K562 (cell line): ENCODE measurements around the gene AREL1. TPM values are rescaled to one million over a fixed set of nuclear protein-coding genes. Genes with fewer than 3 reads are reported as not detected.

ENCODE experiments used
- ATAC-seq: fragments of 200-7000 bp; cut with Tn5 transposase; 3 replicates; pipeline ENCODE4 v1.9.1; 2020; ENCODE audit warnings: moderate library complexity
- BruUV-seq: library from RNA; stranded (reverse); fragments of 400-500 nt; replicated peaks from 2 replicates; lab custom pipeline; 2021; lab: Mats Ljungman, UMichigan
- CTCF ChIA-PET: fragments of 300-600 bp; formaldehyde crosslinking; extraction: SDS; loops from one replicate; lab custom pipeline; 2021; ENCODE audit warnings: low intra/inter-chr PET ratio; lab: Yijun Ruan, JAX
- POLR2A ChIA-PET: fragments of 300-600, 350-650 bp; sonication (Branson Sonifier 250); formaldehyde crosslinking; extraction: SDS; loops from one replicate; lab custom pipeline; 2021; ENCODE audit warnings: antibody characterized with exemption, inconsistent platforms; lab: Yijun Ruan, JAX
- DNase-seq, 4 experiments: peaks; one replicate each; pipeline versions ENCODE4 v3.0.0 to v3.0.0-alpha.2; 2011 to 2018; ENCODE audit warnings: low spot score in 3 of 4, mixed read lengths in 3 of 4; ENCODE audit errors: extremely low read depth in 1 of 4
- FAIRE-seq: peaks from 2 replicates; lab custom pipeline; 2011; peaks lifted over from hg19 to GRCh38; lab: Jason Lieb, UNC
- H2AFZ ChIP-seq: 2 replicates; pipeline ENCODE4 v1.6.0; 2011; ENCODE audit warnings: low read depth, low read length, control low read depth, inconsistent platforms
- H3K27ac ChIP-seq: fragments of 200-600 bp; 3 replicates; pipeline ENCODE4 v1.8.0; 2011; ENCODE audit warnings: low read depth, mild to moderate bottlenecking, control low read depth, inconsistent platforms, low read length, moderate library complexity, mixed read lengths; ENCODE audit errors: extremely low read depth
- H3K27me3 ChIP-seq, 2 experiments: fragments of 300-600 bp in 1 of 2; 2 replicates in 1 of 2; 3 replicates in 1 of 2; pipeline versions ENCODE4 v1.6.0 to v1.8.0; 2011; ENCODE audit warnings: inconsistent platforms in 2 of 2, low read length in 2 of 2, mild to moderate bottlenecking in 1 of 2, mixed read lengths in 1 of 2, moderate library complexity in 1 of 2; ENCODE audit not compliant: control insufficient read depth in 2 of 2, insufficient read depth in 2 of 2
- H3K36me3 ChIP-seq: fragments of 300-600 bp; 3 replicates; pipeline ENCODE4 v1.8.0; 2011; ENCODE audit warnings: mild to moderate bottlenecking, low read length, inconsistent platforms; ENCODE audit not compliant: control insufficient read depth, insufficient read depth
- H3K4me1 ChIP-seq, 2 experiments: fragments of 200-600 bp in 1 of 2; replicated peaks in 1 of 2; 2 replicates in 1 of 2; 3 replicates in 1 of 2; pipeline versions ENCODE4 v1.5.1 to v1.8.0; 2011; ENCODE audit warnings: inconsistent platforms in 2 of 2, low read length in 2 of 2, mild to moderate bottlenecking in 1 of 2, mixed read lengths in 1 of 2, moderate library complexity in 1 of 2; ENCODE audit not compliant: control insufficient read depth in 2 of 2, insufficient read depth in 2 of 2
- H3K4me2 ChIP-seq: 2 replicates; pipeline ENCODE4 v1.6.1; 2011; ENCODE audit warnings: low read length, control low read depth, inconsistent platforms, mixed read lengths; ENCODE audit not compliant: insufficient read depth
- H3K4me3 ChIP-seq: fragments of 200-600 bp; sonication (generic), shearing (Covaris generic); 2 replicates; pipeline ENCODE4 v1.5.1; 2016; ENCODE audit warnings: control low read depth, inconsistent platforms
- H3K79me2 ChIP-seq: fragments of 200-600 bp; 3 replicates; pipeline ENCODE4 v1.8.0; 2011; ENCODE audit warnings: low read length, inconsistent platforms; ENCODE audit not compliant: control insufficient read depth, insufficient read depth
- H3K9ac ChIP-seq, 2 experiments: 2 replicates each; pipeline versions ENCODE4 v1.6.0 to v1.6.1; 2011; ENCODE audit warnings: low read depth in 2 of 2, low read length in 2 of 2, control low read depth in 1 of 2, inconsistent platforms in 1 of 2, mild to moderate bottlenecking in 1 of 2, mixed read lengths in 1 of 2; ENCODE audit not compliant: insufficient read depth in 1 of 2
- H3K9me1 ChIP-seq: one replicate; pipeline ENCODE4 v1.6.0; 2011; ENCODE audit warnings: inconsistent platforms, mild to moderate bottlenecking, low read length, moderate library complexity; ENCODE audit not compliant: control insufficient read depth, insufficient read depth
- H3K9me3 ChIP-seq: replicated peaks from 2 replicates; pipeline ENCODE4 v1.5.1; 2011; ENCODE audit warnings: low read depth, low read length, inconsistent platforms; ENCODE audit not compliant: control insufficient read depth, insufficient read depth
- H4K20me1 ChIP-seq: replicated peaks from 2 replicates; pipeline ENCODE4 v1.6.1; 2011; ENCODE audit warnings: low read length, inconsistent platforms, mixed read lengths; ENCODE audit not compliant: control insufficient read depth, insufficient read depth
- ZNF639 ChIP-seq, 2 experiments: fragments of 200-800 bp in 1 of 2; sonication (Bioruptor generic) in 1 of 2; sonication (generic) in 1 of 2; formaldehyde crosslinking in 1 of 2; IDR thresholded peaks in 1 of 2; conservative IDR thresholded peaks in 1 of 2; 2 replicates each; pipeline versions ENCODE4 v1.5.0 to v1.6.1; 2016 to 2020; ENCODE audit warnings: missing compliant biosample characterization in 1 of 2, missing genetic modification characterization in 1 of 2, missing genetic modification reagents in 1 of 2
- WGBS: fragments of 100-300 bp; shearing (Covaris generic); methylation state at CpG from one replicate; pipeline ENCODE4 v1.1.6; 2016; ENCODE audit warnings: low coverage, mixed read lengths; ENCODE audit not compliant: insufficient coverage; ENCODE audit errors: missing lambda C conversion rate; 5-methylcytosine and 5-hydroxymethylcytosine counted together
- in situ Hi-C: fragments of 300-500 bp; cut with MboI; formaldehyde crosslinking; loops from 4 replicates; pipeline ENCODE4 v1.15.0; 2018; ENCODE audit warnings: inconsistent platforms, mixed read lengths
- intact Hi-C: fragments of 100-400 bp; cut with micrococcal nuclease; formaldehyde crosslinking; loops from 2 replicates; pipeline ENCODE4 v1.14.2; 2022
- polyA plus RNA-seq, 8 experiments: library from polyadenylated mRNA; depleted of rRNA in 4 of 8; stranded (reverse) in 5 of 8; unstranded in 3 of 8; fragments of >200 nt; fragmentation: Nextera tagmentation in 2 of 8; fragmentation: Illumina TruSeq in 1 of 8; extraction: Ambion mirVana in 2 of 8; extraction: Trizol in 1 of 8; gene quantifications; 2 replicates each; pipeline versions ENCODE4 v1.2.1 to v1.2.3, GENCODE V29; 2011 to 2014; ENCODE audit warnings: inconsistent platforms in 1 of 8, missing spikeins in 1 of 8
- total RNA-seq, 7 experiments: library from RNA; depleted of rRNA in 6 of 7; stranded (reverse); fragments of >200 nt in 6 of 7; fragmentation: Illumina TruSeq in 2 of 7; extraction: Trizol in 2 of 7; gene quantifications; 2 replicates each; pipeline versions ENCODE4 v1.2.1 to v1.2.3, GENCODE V29; 2011 to 2021; ENCODE audit warnings: low replicate concordance in 1 of 7
- TF ChIP-seq, protein P1 (sequence below): IDR thresholded peaks from 2 replicates; pipeline ENCODE4 v1.6.1; 2014; ENCODE audit warnings: antibody characterized with exemption

Gene AREL1
- total and polyA plus RNA-seq, 9 of the 15 experiments (the other 6 are each of a cell fraction or from before 2014, with no cell fraction given) = 6.0 to 24.8 (median 16.6) TPM

DNA sequence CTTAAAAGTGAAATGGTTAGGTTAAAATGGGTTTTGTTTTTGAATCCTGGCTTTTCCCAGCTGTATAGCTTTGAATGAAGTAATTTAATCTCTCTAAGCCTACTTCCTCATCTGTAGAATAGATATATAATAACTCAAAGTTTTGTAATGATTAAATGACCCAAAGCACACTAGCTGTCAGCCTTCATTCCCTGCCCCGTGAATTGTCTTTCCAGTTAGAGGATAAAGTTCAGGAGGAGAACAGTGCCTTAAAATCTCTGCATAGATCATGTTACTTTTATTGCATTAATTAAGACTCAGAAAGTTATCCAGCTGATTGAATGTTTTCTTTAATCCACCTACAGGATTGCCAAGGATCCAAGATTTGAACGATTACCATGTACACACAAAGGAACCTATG, 19.5 kb upstream of the AREL1 start:
- no TSS peak for BruUV-seq
- Histone ChIP-seq H4K20me1 (no peaks in the 10 kb centered on the region), H3K4me1 (no peaks in the 10 kb centered on the region; a peak in 2 of 5 replicates), H2AFZ (no peak overlapping the region), H3K9ac (no peak overlapping the region), H3K9me3 (no peaks in the 10 kb centered on the region)
- in situ Hi-C loops = no loop called here
- intact Hi-C loops = no loop called here
- POLR2A ChIA-PET = no interaction called here
- CTCF ChIA-PET = no interaction called here
- ATAC-seq = no peak
- no peak for FAIRE-seq
- TF ChIP-seq, protein P1, sequence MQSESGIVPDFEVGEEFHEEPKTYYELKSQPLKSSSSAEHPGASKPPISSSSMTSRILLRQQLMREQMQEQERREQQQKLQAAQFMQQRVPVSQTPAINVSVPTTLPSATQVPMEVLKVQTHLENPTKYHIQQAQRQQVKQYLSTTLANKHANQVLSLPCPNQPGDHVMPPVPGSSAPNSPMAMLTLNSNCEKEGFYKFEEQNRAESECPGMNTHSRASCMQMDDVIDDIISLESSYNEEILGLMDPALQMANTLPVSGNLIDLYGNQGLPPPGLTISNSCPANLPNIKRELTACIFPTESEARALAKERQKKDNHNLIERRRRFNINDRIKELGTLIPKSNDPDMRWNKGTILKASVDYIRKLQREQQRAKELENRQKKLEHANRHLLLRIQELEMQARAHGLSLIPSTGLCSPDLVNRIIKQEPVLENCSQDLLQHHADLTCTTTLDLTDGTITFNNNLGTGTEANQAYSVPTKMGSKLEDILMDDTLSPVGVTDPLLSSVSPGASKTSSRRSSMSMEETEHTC = no peak
- no peak for TF ChIP-seq ZNF639 (CRISPR knock-in tag; conservative IDR thresholded peaks at IDR 0.05 in 1 of 2, IDR thresholded peaks at IDR 0.05 in 1 of 2)
- TF ChIP-seq, all 486 proteins: peak for 0
- H3K4me2 ChIP-seq = no peak overlapping the region
- H3K36me3 ChIP-seq = peaks cover 38% of the 10 kb centered on the region
- DNase-seq = no peak
- no peak overlapping the region for H3K4me3 ChIP-seq
- H3K79me2 ChIP-seq = no peaks in the 10 kb centered on the region
- WGBS = 50% methylated on average over 1 of the region's 2 CpGs
- H3K27me3 ChIP-seq = no peaks in the 10 kb centered on the region
- no peaks in the 10 kb centered on the region for H3K9me1 ChIP-seq
- H3K27ac ChIP-seq = no peak overlapping the region
